Natural killer cell (primary cell): ENCODE measurements around the gene DGKD. TPM values are rescaled to one million over a fixed set of nuclear protein-coding genes. Genes with fewer than 3 reads are reported as not detected.
A peak's percentile ranks its signal among the peaks of the same experiment; 100 is the strongest.

ENCODE experiments used
- ATAC-seq, 3 donors: fragments of 150-1000 bp in 2 of 3; fragments of 200-7000 bp in 1 of 3; cut with Tn5 transposase; 1 replicate in 1 of 3; 2 replicates in 2 of 3; pipeline ENCODE4 v1.10.0; 2021; ENCODE audit warnings: mild to moderate bottlenecking in 2 of 3, moderate library complexity in 2 of 3
- DNase-seq, 2 donors: peaks; one replicate each; pipeline versions ENCODE4 v3.0.0 to v3.0.0-alpha.2; 2013 to 2021; ENCODE audit warnings: mixed read lengths in 1 of 2
- H3K27ac ChIP-seq: one replicate; pipeline ENCODE4 v1.5.1; 2013; ENCODE audit warnings: mild to moderate bottlenecking, low read length
- H3K27me3 ChIP-seq: one replicate; pipeline ENCODE4 v1.6.1; 2013; ENCODE audit warnings: low read length; ENCODE audit not compliant: control insufficient read depth, insufficient read depth
- H3K36me3 ChIP-seq: one replicate; pipeline ENCODE4 v1.6.1; 2013; ENCODE audit warnings: low read length; ENCODE audit not compliant: control insufficient read depth, insufficient read depth
- H3K4me1 ChIP-seq: one replicate; pipeline ENCODE4 v1.6.1; 2013; ENCODE audit warnings: low read length; ENCODE audit not compliant: control insufficient read depth, insufficient read depth
- H3K4me3 ChIP-seq: one replicate; pipeline ENCODE4 v1.5.1; 2013; ENCODE audit warnings: low read length
- H3K9me3 ChIP-seq: one replicate; pipeline ENCODE4 v1.6.1; 2013; ENCODE audit warnings: low read length; ENCODE audit not compliant: control insufficient read depth, insufficient read depth
- H3K27ac Mint-ChIP-seq, 2 donors: one replicate each; pipeline ENCODE4 v1.8.0; 2022; ENCODE audit warnings: mild to moderate bottlenecking in 2 of 2, mixed read lengths in 2 of 2, moderate library complexity in 1 of 2
- H3K27me3 Mint-ChIP-seq, 2 donors: one replicate each; pipeline ENCODE4 v1.8.0; 2022; ENCODE audit warnings: low read depth in 2 of 2, mixed read lengths in 2 of 2
- H3K36me3 Mint-ChIP-seq: one replicate; pipeline ENCODE4 v1.8.0; 2022; ENCODE audit warnings: mixed read lengths
- H3K4me1 Mint-ChIP-seq, 2 donors: one replicate each; pipeline ENCODE4 v1.8.0; 2022; ENCODE audit warnings: mixed read lengths in 2 of 2
- H3K4me3 Mint-ChIP-seq: one replicate; pipeline ENCODE4 v1.8.0; 2022; ENCODE audit warnings: mild to moderate bottlenecking, moderate library complexity, mixed read lengths
- H3K9me3 Mint-ChIP-seq, 2 donors: one replicate each; pipeline ENCODE4 v1.8.0; 2022; ENCODE audit warnings: mixed read lengths in 2 of 2
- WGBS: methylation state at CpG from one replicate; pipeline ENCODE4 v1.1.7; 2013; ENCODE audit warnings: missing lambda C conversion rate; ENCODE audit not compliant: insufficient coverage; 5-methylcytosine and 5-hydroxymethylcytosine counted together
- intact Hi-C: fragments of 100-400 bp; cut with micrococcal nuclease; formaldehyde crosslinking; loops from one replicate; pipeline ENCODE4 v1.14.2; 2022
- total RNA-seq, 4 donors: library from RNA; stranded (reverse); fragments of 120-200 nt in 1 of 4; gene quantifications; one replicate each; pipeline versions ENCODE4 v1.2.3 to v1.2.4, GENCODE V29; 2013 to 2022
- TF ChIP-seq, protein P1 (sequence below): fragments of 200-600 bp; IDR thresholded peaks from one replicate; pipeline ENCODE4 v1.8.0; 2022; ENCODE audit warnings: antibody characterized with exemption

Gene DGKD
- total RNA-seq, 3 donors from 2014 or later (not counting 1 experiment from before 2014, with no cell fraction given): 299 to 456 (median 329) TPM

DNA sequence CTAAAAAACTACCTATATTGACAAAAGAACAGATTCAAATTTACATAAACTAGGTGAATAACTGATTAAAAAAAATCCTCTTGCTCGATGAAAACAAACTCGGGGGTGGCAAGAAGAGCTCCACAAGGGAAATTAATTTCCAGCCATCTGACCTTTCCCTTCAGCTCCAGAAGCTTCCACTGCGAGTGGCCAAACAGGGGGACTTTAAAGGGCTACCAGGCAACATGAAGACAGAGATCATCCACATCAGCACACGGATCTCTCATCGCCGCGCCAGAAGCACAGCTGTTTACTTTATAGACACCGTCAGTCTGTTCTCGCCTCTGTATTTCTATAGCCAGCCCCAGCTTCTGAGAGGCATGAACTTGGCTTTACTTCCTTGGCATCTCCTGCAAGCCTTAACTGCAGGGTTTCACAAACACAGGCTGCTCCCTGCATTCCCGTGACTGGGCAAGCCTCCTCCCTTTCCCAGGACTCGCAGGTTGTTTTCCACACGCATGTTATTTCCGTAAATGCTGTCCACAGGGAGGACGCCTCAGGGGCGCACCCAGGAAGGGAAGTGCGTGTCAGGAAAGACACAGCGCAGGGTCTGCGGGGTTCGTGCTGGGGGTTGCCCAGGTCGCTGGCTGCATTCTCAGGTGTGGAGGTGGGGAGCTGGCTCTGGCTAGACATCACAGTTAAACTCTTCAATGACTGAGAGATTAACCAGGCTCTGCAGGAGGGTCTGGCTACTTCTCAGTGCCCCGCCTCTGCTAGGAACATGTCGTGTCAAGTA is 127.3 kb downstream of the DGKD start:
- Histone ChIP-seq H3K36me3 (peaks cover 20% of the 10 kb centered on the region), H3K4me3 (no peak overlapping the region), H3K27ac (no peak overlapping the region), H3K9me3 (no peaks in the 10 kb centered on the region), H3K4me1 (no peaks in the 10 kb centered on the region), H3K27me3 (no peaks in the 10 kb centered on the region)
- TF ChIP-seq, protein P1, sequence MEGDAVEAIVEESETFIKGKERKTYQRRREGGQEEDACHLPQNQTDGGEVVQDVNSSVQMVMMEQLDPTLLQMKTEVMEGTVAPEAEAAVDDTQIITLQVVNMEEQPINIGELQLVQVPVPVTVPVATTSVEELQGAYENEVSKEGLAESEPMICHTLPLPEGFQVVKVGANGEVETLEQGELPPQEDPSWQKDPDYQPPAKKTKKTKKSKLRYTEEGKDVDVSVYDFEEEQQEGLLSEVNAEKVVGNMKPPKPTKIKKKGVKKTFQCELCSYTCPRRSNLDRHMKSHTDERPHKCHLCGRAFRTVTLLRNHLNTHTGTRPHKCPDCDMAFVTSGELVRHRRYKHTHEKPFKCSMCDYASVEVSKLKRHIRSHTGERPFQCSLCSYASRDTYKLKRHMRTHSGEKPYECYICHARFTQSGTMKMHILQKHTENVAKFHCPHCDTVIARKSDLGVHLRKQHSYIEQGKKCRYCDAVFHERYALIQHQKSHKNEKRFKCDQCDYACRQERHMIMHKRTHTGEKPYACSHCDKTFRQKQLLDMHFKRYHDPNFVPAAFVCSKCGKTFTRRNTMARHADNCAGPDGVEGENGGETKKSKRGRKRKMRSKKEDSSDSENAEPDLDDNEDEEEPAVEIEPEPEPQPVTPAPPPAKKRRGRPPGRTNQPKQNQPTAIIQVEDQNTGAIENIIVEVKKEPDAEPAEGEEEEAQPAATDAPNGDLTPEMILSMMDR: no peak
- H3K9me3 Mint-ChIP-seq: no peaks in the 10 kb centered on the region
- H3K27ac Mint-ChIP-seq: no peak overlapping the region
- 96% methylated on average over 22 of the region's 22 CpGs for WGBS
- ATAC-seq (no peak), DNase-seq (no peak)
- intact Hi-C loops: no loop called here
- H3K4me3 Mint-ChIP-seq: no peak overlapping the region
- H3K27me3 Mint-ChIP-seq: no peaks in the 10 kb centered on the region
- H3K36me3 Mint-ChIP-seq: peaks cover 7% of the 10 kb centered on the region
- H3K4me1 Mint-ChIP-seq: peaks cover 9% of the 10 kb centered on the region in 2 donors

DNA sequence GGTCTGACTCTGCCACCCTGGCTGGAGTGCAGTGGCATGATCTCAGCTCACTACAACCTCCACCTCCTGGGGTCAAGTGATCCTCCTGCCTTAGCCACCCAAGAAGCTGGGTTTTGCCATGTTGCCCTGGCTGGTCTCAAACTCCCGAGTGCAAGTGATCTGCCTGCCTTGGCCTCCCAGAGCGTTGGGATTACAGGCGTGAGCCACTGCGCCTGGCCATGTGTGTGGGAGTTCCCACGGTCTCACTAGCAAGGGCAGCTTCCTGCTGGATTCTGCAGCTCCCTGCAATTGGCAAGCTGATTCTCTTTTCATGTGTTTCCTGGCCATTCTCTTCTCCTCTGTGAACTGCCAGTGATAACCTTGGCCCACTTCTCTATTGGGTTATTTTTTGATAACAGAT is 128.3 kb downstream of the DGKD start:
- no peaks in the 10 kb centered on the region for H3K27me3 ChIP-seq
- H3K4me1 Mint-ChIP-seq: peaks cover 9% of the 10 kb centered on the region in 2 donors
- peak overlapping the region in 1 of 2 donors; percentile 14 for H3K27ac Mint-ChIP-seq
- intact Hi-C loops: no loop called here
- TF ChIP-seq, protein P1: no peak
- H3K9me3 Mint-ChIP-seq: no peaks in the 10 kb centered on the region
- H3K27me3 Mint-ChIP-seq: no peaks in the 10 kb centered on the region
- H3K4me3 ChIP-seq: no peak overlapping the region
- WGBS: 88% methylated on average over 5 of the region's 5 CpGs
- ATAC-seq (no peak), DNase-seq (no peak)
- peaks cover 7% of the 10 kb centered on the region for H3K36me3 Mint-ChIP-seq
- H3K9me3 ChIP-seq: no peaks in the 10 kb centered on the region
- H3K27ac ChIP-seq: no peak overlapping the region
- no peaks in the 10 kb centered on the region for H3K4me1 ChIP-seq
- H3K4me3 Mint-ChIP-seq: no peak overlapping the region
- H3K36me3 ChIP-seq: peaks cover 22% of the 10 kb centered on the region

DNA sequence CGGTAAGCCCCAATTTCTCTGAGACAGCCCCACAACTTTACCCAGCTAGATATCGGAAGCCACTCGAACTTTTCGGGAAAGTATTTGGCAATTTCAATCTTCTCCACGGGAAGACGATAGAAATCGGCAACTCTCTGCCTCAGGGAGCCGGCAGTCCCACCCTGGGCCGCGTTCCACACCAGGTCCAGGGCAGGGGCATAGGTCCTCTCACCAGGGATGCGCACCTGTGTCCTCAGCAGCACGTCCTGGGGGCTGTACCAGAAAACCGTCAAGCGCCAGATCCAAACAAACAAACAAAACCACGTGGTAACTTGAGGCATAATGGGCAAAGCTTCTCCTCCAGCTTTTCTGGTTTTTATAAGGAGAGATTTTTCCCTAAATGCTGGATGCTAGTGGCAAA is 131.4 kb downstream of the DGKD start:
- Mint-ChIP-seq H3K36me3 (peaks cover 7% of the 10 kb centered on the region), H3K27ac (no peak overlapping the region), H3K9me3 (no peaks in the 10 kb centered on the region), H3K4me3 (no peak overlapping the region), H3K27me3 (no peaks in the 10 kb centered on the region), H3K4me1 (no peaks in the 10 kb centered on the region)
- no peaks in the 10 kb centered on the region for H3K4me1 ChIP-seq
- H3K4me3 ChIP-seq: no peak overlapping the region
- 95% methylated on average over 15 of the region's 15 CpGs for WGBS
- H3K9me3 ChIP-seq: no peaks in the 10 kb centered on the region
- DNase-seq (no peak), ATAC-seq (no peak)
- peaks cover 18% of the 10 kb centered on the region for H3K36me3 ChIP-seq
- TF ChIP-seq, protein P1: no peak
- H3K27me3 ChIP-seq: no peaks in the 10 kb centered on the region
- H3K27ac ChIP-seq: no peak overlapping the region
- intact Hi-C loops: no loop called here

DNA sequence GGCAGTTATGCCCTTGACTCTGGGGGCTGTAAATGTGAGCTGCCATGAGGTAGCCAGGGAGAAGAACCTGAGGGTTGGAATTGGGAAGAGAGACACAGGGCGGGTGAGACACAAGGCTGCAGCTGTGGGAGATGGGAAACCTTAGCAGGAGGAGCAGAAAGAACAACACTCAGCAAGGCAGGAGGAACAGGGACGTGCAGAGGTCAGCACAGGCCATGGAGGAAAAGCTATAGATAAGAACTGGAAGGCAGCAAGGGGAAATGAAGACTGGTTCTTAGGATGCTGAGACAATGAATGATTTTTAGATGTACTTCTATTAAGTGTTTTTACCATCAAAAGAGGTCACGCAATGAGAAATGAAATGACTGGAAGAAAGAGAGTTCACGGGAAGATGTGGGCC is 132.1 kb downstream of the DGKD start:
- H3K4me1 Mint-ChIP-seq: no peaks in the 10 kb centered on the region
- peaks cover 7% of the 10 kb centered on the region for H3K36me3 Mint-ChIP-seq
- H3K36me3 ChIP-seq: peaks cover 18% of the 10 kb centered on the region
- no peaks in the 10 kb centered on the region for H3K27me3 Mint-ChIP-seq
- TF ChIP-seq, protein P1: no peak
- H3K4me3 ChIP-seq: no peak overlapping the region
- no peak overlapping the region for H3K27ac ChIP-seq
- H3K4me3 Mint-ChIP-seq: no peak overlapping the region
- no peak overlapping the region for H3K27ac Mint-ChIP-seq
- ATAC-seq: no peak
- no peaks in the 10 kb centered on the region for H3K27me3 ChIP-seq
- no peaks in the 10 kb centered on the region for H3K4me1 ChIP-seq
- H3K9me3 ChIP-seq: no peaks in the 10 kb centered on the region
- DNase-seq: no peak
- WGBS: 95% methylated on average over 4 of the region's 4 CpGs
- intact Hi-C loops: no loop called here
- no peaks in the 10 kb centered on the region for H3K9me3 Mint-ChIP-seq
